ENCODE results near the gene TAF1D.
"Not testable (repeated sequence)": the region's sequence is repeated elsewhere in the genome, so short reads cannot be mapped to it uniquely, and the experiment has no call there.

The TAF1D gene

GRCh38 chr11:93746101-93746500 is 4.8 kb upstream of the TAF1D start:
- DNase-seq = no peak

GRCh38 chr11:93745005-93745755 is 3.9 kb upstream of the TAF1D start:
- DNase-seq = not testable (repeated sequence)

- DNase-seq = no peak
Observed at GRCh38 chr11:93744669-93745004, 3.3 kb upstream of the TAF1D start.

- DNase-seq = no peak
Observed at GRCh38 chr11:93743291-93743690, 2.0 kb upstream of the TAF1D start.

- DNase-seq = no peak
Observed at GRCh38 chr11:93741882-93742226, 559 bp upstream of the TAF1D start.

GRCh38 chr11:93740730-93741093 is 583 bp downstream of the TAF1D start:
- DNase-seq = peak; percentile 64

- DNase-seq = peak; percentile 20
Observed at GRCh38 chr11:93740031-93740729, 1.1 kb downstream of the TAF1D start.

GRCh38 chr11:93738647-93739081 is 2.6 kb downstream of the TAF1D start:
- no peak for DNase-seq

GRCh38 chr11:93737904-93738612 is 3.2 kb downstream of the TAF1D start:
- DNase-seq = no peak

GRCh38 chr11:93736129-93736528 is 5.2 kb downstream of the TAF1D start:
- no peak for DNase-seq

GRCh38 chr11:93735627-93736026 is 5.7 kb downstream of the TAF1D start:
- DNase-seq = no peak

GRCh38 chr11:93734427-93735222 is 6.7 kb downstream of the TAF1D start:
- DNase-seq = no peak

- DNase-seq = no peak
Observed at GRCh38 chr11:93733474-93733873, 7.8 kb downstream of the TAF1D start.

GRCh38 chr11:93732237-93732892 is 8.9 kb downstream of the TAF1D start:
- no peak for DNase-seq

GRCh38 chr11:93730108-93731107 is 10.9 kb downstream of the TAF1D start:
- DNase-seq = no peak

- DNase-seq = no peak
Observed at GRCh38 chr11:93729129-93729616, 12.1 kb downstream of the TAF1D start.

- no peak for DNase-seq
Observed at GRCh38 chr11:93728792-93729128, 12.5 kb downstream of the TAF1D start.

GRCh38 chr11:93727985-93728791 is 13.1 kb downstream of the TAF1D start:
- DNase-seq = no peak

GRCh38 chr11:93724089-93724488 is 17.2 kb downstream of the TAF1D start:
- no peak for DNase-seq

GRCh38 chr11:93720522-93720921 is 20.8 kb downstream of the TAF1D start:
- DNase-seq = no peak
